Lower leg skin (tissue), 3 donors: ENCODE measurements around the gene RABGAP1.

Source experiments
- CTCF ChIP-seq, 3 donors: fragments of 450-650 bp; IDR thresholded peaks; one replicate each; pipeline ENCODE4 v1.5.1; 2016; ENCODE audit warnings: antibody characterized with exemption in 3 of 3, mild to moderate bottlenecking in 3 of 3, moderate library complexity in 2 of 3
- POLR2A ChIP-seq, 2 donors: fragments of 450-650 bp; IDR thresholded peaks; one replicate each; pipeline ENCODE4 v1.6.1; 2016 to 2017; ENCODE audit warnings: antibody characterized with exemption in 2 of 2, mild to moderate bottlenecking in 1 of 2, moderate library complexity in 1 of 2

- TF ChIP-seq CTCF (IDR thresholded peaks at IDR 0.05) (no peak), POLR2A (IDR thresholded peaks at IDR 0.05) (no peak)
Measured at GRCh38 chr9:123008909-123009308, 68.1 kb downstream of the RABGAP1 start.
